ENCODE data around the gene RAMP3. TPM values are rescaled to one million over a fixed set of nuclear protein-coding genes. Genes with fewer than 3 reads are reported as not detected.

RAMP3 gene
- total and polyA plus RNA-seq, 11 donors, result 19.2 to 107 (median 38.9) TPM

- no peak overlapping the region for H3K4me3 ChIP-seq
- intact Hi-C loops (cut with DNase I), result loop anchor here in 4 of 10 donors (5.0 to 10.0 kb wide), 5 partner anchors 151 to 543 kb away; partner anchors contain the start of genes DDX56 (in 1 of the 4), PURB (in 1 of the 4) and TMED4 (in 1 of the 4)
- H3K4me1 ChIP-seq, result no peaks in the 10 kb centered on the region
- no peaks in the 10 kb centered on the region for H3K9me3 ChIP-seq
- no peaks in the 10 kb centered on the region for H3K36me3 ChIP-seq
- no peak overlapping the region for H3K27ac ChIP-seq
- 75 to 91% (median 84%) methylated on average over 4 of the region's 4 CpGs for WGBS, 4 donors
- TF ChIP-seq CTCF (IDR thresholded peaks at IDR 0.05) (no peak), POLR2A (IDR thresholded peaks at IDR 0.05) (no peak)
- DNase-seq (no peak), ATAC-seq (no peak)
- H3K27me3 ChIP-seq, result no peaks in the 10 kb centered on the region
These were observed 39.3 kb upstream of the RAMP3 start for GRCh38 chr7:45118292-45118691.

GRCh38 chr7:45118889-45119331 lies 38.7 kb upstream of the RAMP3 start:
- intact Hi-C loops (cut with DNase I), result loop anchor here in 4 of 10 donors (5.0 to 10.0 kb wide), 5 partner anchors 152 to 544 kb away; partner anchors contain the start of genes DDX56 (in 1 of the 4), PURB (in 1 of the 4) and TMED4 (in 1 of the 4)
- TF ChIP-seq POLR2A (IDR thresholded peaks at IDR 0.05) (no peak), CTCF (IDR thresholded peaks at IDR 0.05) (no peak)
- no peaks in the 10 kb centered on the region for H3K27me3 ChIP-seq
- DNase-seq (no peak), ATAC-seq (peak in 1 of 4 donors; percentile 11)
- no peaks in the 10 kb centered on the region for H3K4me1 ChIP-seq
- no peaks in the 10 kb centered on the region for H3K9me3 ChIP-seq
- no peak overlapping the region for H3K4me3 ChIP-seq
- no peak overlapping the region for H3K27ac ChIP-seq
- 80 to 95% (median 95%) methylated on average over 1 to 3 of the region's 3 CpGs; no CpG with 5 or more reads in 1 of the 4 donors for WGBS, 4 donors
- H3K36me3 ChIP-seq, result no peaks in the 10 kb centered on the region

DNA sequence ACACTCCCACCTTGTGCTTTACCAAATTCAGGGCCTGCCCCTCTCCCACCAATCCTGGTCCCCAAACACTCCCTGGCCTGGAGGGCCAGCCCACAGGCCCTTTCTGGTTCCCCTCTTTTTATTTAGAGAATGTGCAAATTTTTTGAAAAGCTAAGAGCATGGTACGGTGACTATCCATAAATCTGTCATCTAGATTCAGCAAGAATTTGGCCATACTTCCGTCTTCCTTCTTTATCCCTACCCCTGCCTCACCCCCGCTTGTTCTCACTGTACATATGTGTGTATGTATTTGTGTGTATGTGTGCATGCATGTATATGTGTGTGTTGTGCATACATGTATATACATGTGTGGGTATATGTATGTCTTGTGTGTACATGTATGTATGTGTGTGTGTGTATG lies 38.0 kb upstream of the RAMP3 start:
- H3K9me3 ChIP-seq, result no peaks in the 10 kb centered on the region
- no peak overlapping the region for H3K4me3 ChIP-seq
- 90 to 98% (median 96%) methylated on average over 3 of the region's 3 CpGs for WGBS, 4 donors
- no peak for ATAC-seq
- TF ChIP-seq POLR2A (IDR thresholded peaks at IDR 0.05), result no peak
- no peak for TF ChIP-seq CTCF (IDR thresholded peaks at IDR 0.05)
- no peaks in the 10 kb centered on the region for H3K4me1 ChIP-seq
- intact Hi-C loops (cut with DNase I), result loop anchor here in 4 of 10 donors (5.0 to 10.0 kb wide), 5 partner anchors 152 to 545 kb away; partner anchors contain the start of genes DDX56 (in 1 of the 4), PURB (in 1 of the 4) and TMED4 (in 1 of the 4)
- H3K36me3 ChIP-seq, result no peaks in the 10 kb centered on the region
- no peak overlapping the region for H3K27ac ChIP-seq
- DNase-seq, result no peak
- H3K27me3 ChIP-seq, result no peaks in the 10 kb centered on the region

GRCh38 chr7:45122975-45123860 lies 34.4 kb upstream of the RAMP3 start:
- ATAC-seq, result peak in 1 of 4 donors; percentile 9

More at GRCh38 chr7:45122975-45123860, 34.4 kb upstream of the RAMP3 start:
- Histone ChIP-seq H3K4me3 (no peak overlapping the region), H3K4me1 (no peaks in the 10 kb centered on the region), H3K36me3 (no peaks in the 10 kb centered on the region), H3K27ac (no peak overlapping the region), H3K9me3 (no peaks in the 10 kb centered on the region), H3K27me3 (no peaks in the 10 kb centered on the region)
- DNase-seq, result no peak
- TF ChIP-seq CTCF (IDR thresholded peaks at IDR 0.05) (no peak), POLR2A (IDR thresholded peaks at IDR 0.05) (no peak)
- 73 to 79% (median 74%) methylated on average over 15 to 16 of the region's 16 CpGs for WGBS, 4 donors
- intact Hi-C loops (cut with DNase I), result no loop called here
